RPMI7951 (cell line): ENCODE measurements around the gene CENPV. TPM values are rescaled to one million over a fixed set of nuclear protein-coding genes. Genes with fewer than 3 reads are reported as not detected.

Source experiments
- DNase-seq: peaks from one replicate; pipeline ENCODE4 v3.0.0-alpha.2; 2012; ENCODE audit warnings: low read depth
- total RNA-seq: library from RNA; depleted of rRNA; stranded (reverse); fragments of >200 nt; shearing (Covaris generic); gene quantifications from 2 replicates; pipeline ENCODE4 v1.2.3, GENCODE V29; 2014

The CENPV gene
- total RNA-seq, 1 experiment from 2014 or later: 6.5 TPM

GRCh38 chr17:16361874-16362273 is 8.6 kb upstream of the CENPV start:
- no peak for DNase-seq

- DNase-seq: no peak
Measured at GRCh38 chr17:16358394-16358793, 5.1 kb upstream of the CENPV start.

DNA sequence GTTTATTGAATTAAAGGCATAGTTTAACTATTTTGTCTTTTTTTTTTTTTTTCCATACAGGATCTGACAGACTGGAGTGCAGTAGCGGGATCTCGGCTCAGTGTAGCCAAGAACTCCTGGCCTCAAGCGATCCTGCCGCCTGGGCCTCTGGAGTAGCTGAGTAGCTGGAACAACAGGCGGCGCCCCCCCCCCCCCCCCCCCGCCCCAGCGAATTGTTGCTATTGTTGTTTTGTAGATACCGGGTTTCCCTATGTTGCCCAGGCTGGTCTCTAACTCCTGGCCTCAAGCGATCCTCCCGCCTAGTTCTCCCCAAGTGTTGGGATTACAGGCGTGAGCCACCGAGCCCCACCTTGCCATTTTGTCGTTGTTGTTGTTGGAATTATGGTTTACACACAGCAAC is 1.3 kb upstream of the CENPV start:
- DNase-seq: no peak

- DNase-seq: peak; percentile 22
Measured at GRCh38 chr17:16352667-16353316, 477 bp downstream of the CENPV start.

- DNase-seq: peak; percentile 38
Measured at GRCh38 chr17:16352303-16352666, 984 bp downstream of the CENPV start.

- DNase-seq: no peak
Measured at GRCh38 chr17:16351831-16352230, 1.4 kb downstream of the CENPV start.

- DNase-seq: no peak
Measured at GRCh38 chr17:16349431-16349830, 3.8 kb downstream of the CENPV start.

DNA sequence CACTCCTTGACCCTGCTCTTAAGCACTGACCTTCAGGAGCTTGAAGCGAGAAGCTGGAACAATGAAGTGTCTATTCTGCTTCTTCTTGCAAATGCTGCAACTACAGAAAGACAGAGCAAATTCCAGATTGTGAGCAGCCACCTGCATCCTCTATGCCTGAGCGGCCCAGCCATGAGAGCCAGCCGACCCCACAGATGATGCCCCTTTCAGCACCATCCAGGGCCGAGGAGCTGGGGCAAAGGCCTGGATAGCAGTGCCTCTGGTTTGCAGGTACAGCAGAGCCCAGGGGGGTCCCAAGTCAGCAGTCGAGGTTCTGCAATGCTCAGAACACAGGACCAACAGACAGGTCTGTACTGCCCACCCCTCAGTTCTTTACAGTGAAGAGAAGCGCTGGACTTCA is 4.7 kb downstream of the CENPV start:
- DNase-seq: no peak

DNA sequence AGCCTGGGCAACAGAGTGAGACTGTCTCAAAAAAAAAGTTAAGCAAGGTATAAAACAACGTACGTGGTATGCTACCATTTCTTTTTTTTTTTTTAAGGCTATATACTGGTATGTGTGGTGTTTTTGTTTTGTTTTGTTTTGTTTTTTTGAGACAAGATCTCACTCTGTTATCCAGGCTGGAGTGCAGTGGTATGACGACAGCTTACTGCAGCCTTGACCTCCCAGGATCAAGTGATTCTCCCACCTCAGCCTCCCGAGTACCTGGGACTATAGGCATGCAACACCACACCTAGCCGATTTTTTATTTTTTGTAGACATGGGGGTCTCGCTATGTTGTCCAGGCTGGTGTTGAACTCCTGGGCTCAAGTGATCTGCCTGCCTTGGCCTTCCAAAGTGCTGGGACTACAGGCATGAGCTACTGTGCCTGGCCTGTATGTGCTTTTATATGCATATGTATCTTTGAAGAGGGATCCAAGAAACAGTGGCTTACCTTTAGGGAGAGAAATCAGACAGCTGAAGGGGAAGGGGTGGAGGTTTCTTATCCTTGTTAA is 6.5 kb downstream of the CENPV start:
- no peak for DNase-seq

GRCh38 chr17:16345565-16345964 is 7.7 kb downstream of the CENPV start:
- no peak for DNase-seq

GRCh38 chr17:16343569-16343968 is 9.7 kb downstream of the CENPV start:
- no peak for DNase-seq

GRCh38 chr17:16342979-16343378 is 10.3 kb downstream of the CENPV start:
- peak; percentile 36 for DNase-seq

- DNase-seq: no peak
Measured at GRCh38 chr17:16339959-16340358, 13.3 kb downstream of the CENPV start.

GRCh38 chr17:16339402-16339801 is 13.9 kb downstream of the CENPV start:
- DNase-seq: no peak

DNA sequence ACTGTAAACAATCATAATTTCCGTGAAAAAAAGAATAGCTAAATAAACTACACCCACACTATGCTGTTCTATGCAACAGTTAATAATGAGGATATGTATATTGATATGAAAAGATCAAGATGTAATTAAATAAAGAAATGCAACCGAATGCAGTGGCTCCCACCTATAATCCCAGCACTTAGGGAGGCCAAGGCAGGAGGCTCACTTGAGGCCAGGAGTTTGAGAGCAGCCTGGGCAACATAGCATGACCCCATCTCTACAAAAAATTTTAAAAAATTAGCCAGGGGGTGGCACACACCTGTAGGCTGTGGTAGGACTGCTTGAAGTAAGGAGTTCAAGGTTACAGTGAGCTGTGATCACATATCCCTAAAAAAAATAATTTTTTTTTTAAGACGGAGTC is 14.9 kb downstream of the CENPV start:
- no peak for DNase-seq

GRCh38 chr17:16329519-16330271 is 23.6 kb downstream of the CENPV start:
- DNase-seq: peak; percentile 49

- peak; percentile 42 for DNase-seq
Measured at GRCh38 chr17:16328997-16329396, 24.3 kb downstream of the CENPV start.

- no peak for DNase-seq
Measured at GRCh38 chr17:16327018-16327417, 26.3 kb downstream of the CENPV start.

DNA sequence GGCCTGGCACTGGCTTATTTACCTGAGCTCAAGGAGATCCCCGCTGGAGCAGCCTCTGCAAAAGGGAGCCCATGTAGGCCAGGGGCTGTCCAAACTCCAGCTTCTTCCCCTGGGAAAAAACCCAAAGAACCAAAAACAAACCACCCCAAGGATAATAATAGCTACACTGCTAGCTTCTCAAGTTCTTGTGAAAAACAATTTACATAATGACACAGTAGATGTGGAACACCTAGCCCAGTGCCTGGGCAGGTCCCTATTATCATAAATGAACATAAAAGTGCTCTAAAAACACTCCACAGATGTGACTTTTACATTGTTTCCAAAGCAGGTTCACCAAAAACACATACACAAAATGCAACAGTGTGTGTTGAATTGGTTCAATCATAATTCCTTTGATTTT is 27.3 kb downstream of the CENPV start:
- DNase-seq: no peak

GRCh38 chr17:16322636-16323035 is 30.6 kb downstream of the CENPV start:
- peak; percentile 65 for DNase-seq

DNA sequence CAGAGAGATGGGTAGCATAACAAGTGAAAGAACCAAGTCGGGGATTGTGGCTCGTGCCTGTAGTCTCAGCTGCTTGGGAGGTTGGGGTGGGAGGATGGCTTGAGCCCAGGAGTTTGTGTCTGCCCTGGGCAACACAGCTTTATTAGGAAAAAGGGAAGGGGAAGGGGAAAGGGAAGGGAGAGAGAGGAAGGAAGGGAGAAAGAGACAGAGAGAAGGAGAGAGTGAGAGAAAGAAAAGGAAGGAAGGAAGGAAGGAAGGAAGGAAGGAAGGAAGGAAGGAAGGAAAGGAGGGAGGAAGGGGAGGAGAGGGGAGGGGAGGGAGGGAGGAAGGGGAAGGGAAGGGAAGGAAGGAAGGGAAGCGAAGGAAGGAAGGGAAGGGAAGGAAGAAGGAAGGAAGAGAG is 33.3 kb downstream of the CENPV start:
- no peak for DNase-seq

DNA sequence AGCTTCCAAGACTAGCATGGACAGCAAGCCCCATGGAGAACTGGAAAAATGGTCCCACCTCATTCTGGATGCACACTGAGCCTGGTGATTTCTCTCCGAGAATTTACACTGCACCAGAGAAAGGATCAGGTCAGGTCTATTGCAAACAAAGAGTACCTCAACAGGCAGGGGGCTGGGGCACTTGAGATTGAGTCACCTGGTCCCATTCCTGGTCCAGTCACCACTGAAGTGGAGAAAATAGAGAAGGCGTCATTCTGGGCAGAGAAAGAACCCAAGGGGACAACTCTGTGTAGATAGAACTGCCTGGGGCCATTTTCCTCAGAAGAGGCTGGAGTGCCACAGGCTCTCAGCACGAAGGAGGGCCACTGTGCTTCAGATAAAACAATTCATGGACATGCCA is 38.4 kb downstream of the CENPV start:
- no peak for DNase-seq

- no peak for DNase-seq
Measured at GRCh38 chr17:16314189-16314588, 39.1 kb downstream of the CENPV start.
